Tibial nerve (tissue), 4 donors: ENCODE data around the gene C12orf54.
"Not testable (repeated sequence)": the region's sequence is repeated elsewhere in the genome, so short reads cannot be mapped to it uniquely, and the experiment has no call there.

ENCODE experiments used
- EP300 ChIP-seq, 2 donors: sonication (generic); formaldehyde crosslinking; IDR thresholded peaks; one replicate each; pipeline ENCODE4 v1.6.1; 2017; ENCODE audit warnings: antibody characterized with exemption in 2 of 2, mild to moderate bottlenecking in 1 of 2
- POLR2A ChIP-seq, 2 donors: fragments of 450-650 bp; IDR thresholded peaks; one replicate each; pipeline ENCODE4 v1.6.1; 2017; ENCODE audit warnings: antibody characterized with exemption in 2 of 2, mild to moderate bottlenecking in 2 of 2, moderate library complexity in 2 of 2
- TF ChIP-seq, protein P1 (sequence below), 5 experiments: fragments of 200-600 bp in 3 of 5; fragments of 450-650 bp in 2 of 5; sonication (generic) in 3 of 5; IDR thresholded peaks; one replicate each; pipeline ENCODE4 v1.5.1; 2016 to 2019; ENCODE audit warnings: antibody characterized with exemption in 5 of 5, mild to moderate bottlenecking in 3 of 5, moderate library complexity in 2 of 5

DNA sequence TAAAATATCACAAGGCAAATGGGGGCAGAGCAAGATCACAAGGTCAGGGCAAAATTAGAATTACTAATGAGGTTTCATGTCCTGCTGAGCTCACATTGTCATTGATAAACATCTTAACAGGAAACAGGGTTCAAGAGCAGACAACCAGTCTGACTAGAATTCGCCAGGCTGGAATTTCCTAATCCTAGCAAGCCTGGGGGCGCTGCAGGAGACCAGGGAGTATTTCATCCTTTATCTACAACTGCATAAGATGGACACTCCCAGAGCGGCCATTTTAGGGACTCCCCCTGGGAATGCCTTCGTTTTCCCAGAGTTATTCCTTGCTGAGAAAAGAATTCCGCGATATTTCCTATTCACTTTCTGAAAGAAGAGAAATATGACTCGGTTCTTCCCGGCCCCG is 13.3 kb upstream of the C12orf54 start:
- TF ChIP-seq, protein P1, sequence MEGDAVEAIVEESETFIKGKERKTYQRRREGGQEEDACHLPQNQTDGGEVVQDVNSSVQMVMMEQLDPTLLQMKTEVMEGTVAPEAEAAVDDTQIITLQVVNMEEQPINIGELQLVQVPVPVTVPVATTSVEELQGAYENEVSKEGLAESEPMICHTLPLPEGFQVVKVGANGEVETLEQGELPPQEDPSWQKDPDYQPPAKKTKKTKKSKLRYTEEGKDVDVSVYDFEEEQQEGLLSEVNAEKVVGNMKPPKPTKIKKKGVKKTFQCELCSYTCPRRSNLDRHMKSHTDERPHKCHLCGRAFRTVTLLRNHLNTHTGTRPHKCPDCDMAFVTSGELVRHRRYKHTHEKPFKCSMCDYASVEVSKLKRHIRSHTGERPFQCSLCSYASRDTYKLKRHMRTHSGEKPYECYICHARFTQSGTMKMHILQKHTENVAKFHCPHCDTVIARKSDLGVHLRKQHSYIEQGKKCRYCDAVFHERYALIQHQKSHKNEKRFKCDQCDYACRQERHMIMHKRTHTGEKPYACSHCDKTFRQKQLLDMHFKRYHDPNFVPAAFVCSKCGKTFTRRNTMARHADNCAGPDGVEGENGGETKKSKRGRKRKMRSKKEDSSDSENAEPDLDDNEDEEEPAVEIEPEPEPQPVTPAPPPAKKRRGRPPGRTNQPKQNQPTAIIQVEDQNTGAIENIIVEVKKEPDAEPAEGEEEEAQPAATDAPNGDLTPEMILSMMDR (IDR thresholded peaks at IDR 0.05): not testable (repeated sequence)
- not testable (repeated sequence) for TF ChIP-seq POLR2A, EP300 (IDR thresholded peaks at IDR 0.05)
